Neuronal stem cell (in vitro differentiated cells): ENCODE results near the gene NRN1.

ENCODE experiments used
- DNase-seq: peaks from one replicate; pipeline ENCODE4 v3.0.0-alpha.2; 2013; ENCODE audit warnings: low spot score
- H2AFZ ChIP-seq: one replicate; pipeline ENCODE4 v1.6.1; 2013; ENCODE audit warnings: mild to moderate bottlenecking, low read length, inconsistent platforms
- H2AK5ac ChIP-seq: 2 replicates; pipeline ENCODE4 v1.6.1; 2013; ENCODE audit warnings: low read depth, mild to moderate bottlenecking, inconsistent platforms, low read length, moderate library complexity, mixed read lengths
- H2BK120ac ChIP-seq: 2 replicates; pipeline ENCODE4 v1.6.1; 2013; ENCODE audit warnings: low read depth, mild to moderate bottlenecking, inconsistent platforms, low read length, moderate library complexity, mixed read lengths
- H2BK12ac ChIP-seq: one replicate; pipeline ENCODE4 v1.6.1; 2013; ENCODE audit warnings: low read length, inconsistent platforms
- H2BK15ac ChIP-seq: 2 replicates; pipeline ENCODE4 v1.6.1; 2013; ENCODE audit warnings: mild to moderate bottlenecking, low read length, inconsistent platforms, mixed read lengths
- H2BK5ac ChIP-seq: one replicate; pipeline ENCODE4 v1.6.1; 2013; ENCODE audit warnings: inconsistent platforms, mild to moderate bottlenecking, low read length, moderate library complexity
- H3K14ac ChIP-seq: one replicate; pipeline ENCODE4 v1.6.1; 2013; ENCODE audit warnings: low read length, inconsistent platforms
- H3K18ac ChIP-seq: 2 replicates; pipeline ENCODE4 v1.6.1; 2013; ENCODE audit warnings: low read length, inconsistent platforms
- H3K23ac ChIP-seq: 2 replicates; pipeline ENCODE4 v1.6.1; 2013; ENCODE audit warnings: low read depth, mild to moderate bottlenecking, mixed read lengths, low read length, inconsistent platforms; ENCODE audit not compliant: poor library complexity
- H3K27ac ChIP-seq: replicated peaks from 3 replicates; pipeline ENCODE4 v1.5.1; 2013; ENCODE audit warnings: low read length, inconsistent platforms
- H3K27me3 ChIP-seq, 3 experiments: 2 replicates each; pipeline ENCODE4 v1.6.1; 2013; ENCODE audit warnings: low read length in 3 of 3, mild to moderate bottlenecking in 2 of 3, inconsistent platforms in 1 of 3, low read depth in 1 of 3, mixed read lengths in 1 of 3, moderate library complexity in 1 of 3; ENCODE audit not compliant: control insufficient read depth in 3 of 3, insufficient read depth in 3 of 3
- H3K36me3 ChIP-seq, 2 donors: replicated peaks in 1 of 2; 2 replicates each; pipeline ENCODE4 v1.6.1; 2013; ENCODE audit warnings: low read length in 2 of 2; ENCODE audit not compliant: control insufficient read depth in 2 of 2, insufficient read depth in 2 of 2
- H3K4ac ChIP-seq: 2 replicates; pipeline ENCODE4 v1.6.1; 2013; ENCODE audit warnings: inconsistent platforms, mild to moderate bottlenecking, low read length, moderate library complexity
- H3K4me1 ChIP-seq, 2 donors: 1 replicate in 1 of 2; 2 replicates in 1 of 2; pipeline ENCODE4 v1.6.1; 2013; ENCODE audit warnings: low read length in 2 of 2, low read depth in 1 of 2; ENCODE audit not compliant: control insufficient read depth in 2 of 2, insufficient read depth in 1 of 2
- H3K4me2 ChIP-seq: one replicate; pipeline ENCODE4 v1.6.1; 2013; ENCODE audit warnings: mild to moderate bottlenecking, low read length, inconsistent platforms; ENCODE audit not compliant: insufficient read depth, poor library complexity, severe bottlenecking
- H3K4me3 ChIP-seq, 2 donors: 2 replicates each; pipeline ENCODE4 v1.5.1; 2013; ENCODE audit warnings: low read length in 2 of 2, mild to moderate bottlenecking in 2 of 2, inconsistent platforms in 1 of 2, moderate library complexity in 1 of 2
- H3K79me1 ChIP-seq: one replicate; pipeline ENCODE4 v1.6.1; 2013; ENCODE audit warnings: low read depth, mild to moderate bottlenecking, inconsistent platforms, low read length, moderate library complexity
- H3K9ac ChIP-seq: one replicate; pipeline ENCODE4 v1.6.1; 2013; ENCODE audit warnings: mild to moderate bottlenecking, low read depth, low read length, inconsistent platforms; ENCODE audit not compliant: poor library complexity
- H3K9me3 ChIP-seq, 2 donors: replicated peaks in 1 of 2; 2 replicates each; pipeline versions ENCODE3 to v1.6.1; 2013; ENCODE audit warnings: low read length in 2 of 2, mild to moderate bottlenecking in 2 of 2, inconsistent platforms in 1 of 2, low read depth in 1 of 2, mixed read lengths in 1 of 2, moderate library complexity in 1 of 2; ENCODE audit not compliant: control insufficient read depth in 2 of 2, insufficient read depth in 1 of 2
- H4K8ac ChIP-seq: one replicate; pipeline ENCODE4 v1.6.1; 2013; ENCODE audit warnings: low read depth, mild to moderate bottlenecking, inconsistent platforms, low read length, moderate library complexity
- H4K91ac ChIP-seq: one replicate; pipeline ENCODE4 v1.6.1; 2013; ENCODE audit warnings: low read length, low read depth, mild to moderate bottlenecking, inconsistent platforms; ENCODE audit not compliant: poor library complexity
- WGBS, 2 donors: extraction: QIAGEN DNeasy Blood & Tissue Kit; methylation state at CpG; one replicate each; pipeline ENCODE4 v1.1.7; 2013; ENCODE audit warnings: missing lambda C conversion rate in 2 of 2, mixed read lengths in 1 of 2; ENCODE audit not compliant: insufficient read length in 2 of 2, insufficient replicate concordance in 1 of 2; ENCODE audit errors: extremely low coverage in 2 of 2; 5-methylcytosine and 5-hydroxymethylcytosine counted together

Gene NRN1

DNA sequence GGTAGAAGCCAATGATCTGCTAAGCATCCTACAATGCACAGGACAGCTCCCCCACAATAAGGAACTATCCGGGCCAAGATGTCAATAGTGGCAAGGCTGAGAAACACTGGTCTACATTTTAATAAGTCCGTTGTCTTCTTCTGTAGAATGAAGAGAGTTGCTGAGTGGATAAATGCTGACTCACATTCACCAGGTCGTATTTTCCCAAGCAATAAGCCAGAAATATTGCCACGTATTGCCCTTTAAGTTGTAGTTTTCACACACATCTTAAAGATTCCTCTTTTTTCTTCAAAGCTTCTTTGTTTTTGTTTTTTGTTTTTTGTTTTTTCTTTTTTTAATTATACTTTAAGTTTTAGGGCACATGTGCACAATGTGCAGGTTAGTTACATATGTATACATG is 30.5 kb upstream of the NRN1 start:
- Histone ChIP-seq H3K36me3 (no peaks in the 10 kb centered on the region), H2BK12ac (no peak overlapping the region), H2BK15ac (no peak overlapping the region), H3K79me1 (no peaks in the 10 kb centered on the region), H2BK5ac (no peak overlapping the region), H3K9me3 (no peaks in the 10 kb centered on the region), H2BK120ac (no peak overlapping the region), H3K14ac (no peak overlapping the region), H3K27ac (no peak overlapping the region), H3K9ac (no peak overlapping the region), H4K8ac (no peak overlapping the region), H2AFZ (no peak overlapping the region), H3K27me3 (no peaks in the 10 kb centered on the region), H4K91ac (no peak overlapping the region), H3K4ac (no peak overlapping the region), H3K18ac (no peak overlapping the region), H3K4me1 (no peaks in the 10 kb centered on the region), H3K23ac (no peak overlapping the region), H2AK5ac (no peak overlapping the region), H3K4me2 (no peak overlapping the region), H3K4me3 (no peak overlapping the region)
- no peak for DNase-seq
- no CpG with 5 or more reads among the region's 4 CpGs for WGBS, 2 donors

GRCh38 chr6:6033858-6034257 is 27.1 kb upstream of the NRN1 start:
- no peak overlapping the region for H4K8ac ChIP-seq
- H3K14ac ChIP-seq = no peak overlapping the region
- H2AFZ ChIP-seq = no peak overlapping the region
- no peak overlapping the region for H3K27ac ChIP-seq
- H4K91ac ChIP-seq = no peak overlapping the region
- no peak overlapping the region for H2BK5ac ChIP-seq
- no peak overlapping the region for H2BK15ac ChIP-seq
- no peaks in the 10 kb centered on the region for H3K9me3 ChIP-seq
- no peaks in the 10 kb centered on the region for H3K4me1 ChIP-seq
- no peak overlapping the region for H3K4ac ChIP-seq
- no peak for DNase-seq
- no CpG with 5 or more reads among the region's 4 CpGs for WGBS, 2 donors
- no peaks in the 10 kb centered on the region for H3K27me3 ChIP-seq
- H3K23ac ChIP-seq = no peak overlapping the region
- H3K79me1 ChIP-seq = no peaks in the 10 kb centered on the region
- no peak overlapping the region for H2AK5ac ChIP-seq
- H3K9ac ChIP-seq = no peak overlapping the region
- no peak overlapping the region for H3K18ac ChIP-seq
- H3K4me2 ChIP-seq = no peak overlapping the region
- H2BK120ac ChIP-seq = no peak overlapping the region
- no peaks in the 10 kb centered on the region for H3K36me3 ChIP-seq
- no peak overlapping the region for H3K4me3 ChIP-seq
- H2BK12ac ChIP-seq = no peak overlapping the region

DNA sequence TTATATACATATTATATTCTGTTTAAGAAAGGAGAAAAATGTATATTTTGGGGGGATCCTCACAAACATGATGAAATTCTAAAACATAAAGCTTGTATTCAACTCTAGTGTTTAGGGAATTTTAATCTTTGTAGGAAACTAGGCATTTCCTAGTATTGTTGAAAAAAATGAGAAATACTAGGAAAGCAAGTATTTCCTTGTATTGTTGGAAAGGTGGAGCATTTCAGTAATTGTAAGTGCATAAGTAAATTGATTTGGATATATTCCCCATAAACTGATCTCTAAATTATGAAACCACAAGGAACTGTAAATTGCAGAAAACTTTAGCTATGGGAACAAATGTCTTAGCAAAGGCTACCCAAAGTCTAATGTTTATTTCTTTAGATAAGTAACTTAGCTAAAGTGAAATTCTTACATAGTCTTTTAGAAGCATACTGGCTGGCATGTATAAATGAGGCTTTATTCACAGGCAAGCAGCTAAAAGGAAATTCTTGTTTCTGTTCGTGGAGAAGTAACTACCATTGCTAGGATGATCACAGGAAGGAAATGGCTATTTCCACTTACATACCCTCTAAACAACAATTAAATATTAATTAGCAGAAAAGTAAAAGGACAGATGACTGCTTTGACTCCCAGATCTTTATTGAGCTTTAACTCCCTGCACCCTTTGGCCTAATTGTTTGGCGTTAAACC is 19.9 kb upstream of the NRN1 start:
- no peak overlapping the region for H4K8ac ChIP-seq
- no peak overlapping the region for H4K91ac ChIP-seq
- H3K27ac ChIP-seq = no peak overlapping the region
- H2BK15ac ChIP-seq = no peak overlapping the region
- H2AK5ac ChIP-seq = no peak overlapping the region
- H3K27me3 ChIP-seq = no peaks in the 10 kb centered on the region
- no peaks in the 10 kb centered on the region for H3K4me1 ChIP-seq
- no peak overlapping the region for H3K14ac ChIP-seq
- no peak overlapping the region for H2AFZ ChIP-seq
- H3K4me2 ChIP-seq = no peak overlapping the region
- no CpG with 5 or more reads among the region's 2 CpGs for WGBS, 2 donors
- no peak overlapping the region for H3K4ac ChIP-seq
- no peak overlapping the region for H3K9ac ChIP-seq
- no peak overlapping the region for H3K4me3 ChIP-seq
- no peaks in the 10 kb centered on the region for H3K36me3 ChIP-seq
- no peak overlapping the region for H2BK5ac ChIP-seq
- DNase-seq = no peak
- H2BK12ac ChIP-seq = no peak overlapping the region
- H3K18ac ChIP-seq = no peak overlapping the region
- H3K79me1 ChIP-seq = no peaks in the 10 kb centered on the region
- H3K9me3 ChIP-seq = no peaks in the 10 kb centered on the region
- H3K23ac ChIP-seq = no peak overlapping the region
- H2BK120ac ChIP-seq = no peak overlapping the region

GRCh38 chr6:6025736-6026135 is 19.0 kb upstream of the NRN1 start:
- H4K8ac ChIP-seq = no peak overlapping the region
- H2BK15ac ChIP-seq = no peak overlapping the region
- H3K23ac ChIP-seq = no peak overlapping the region
- no peak overlapping the region for H2BK5ac ChIP-seq
- H2AFZ ChIP-seq = no peak overlapping the region
- H3K18ac ChIP-seq = no peak overlapping the region
- H3K27me3 ChIP-seq = no peaks in the 10 kb centered on the region
- H2BK120ac ChIP-seq = no peak overlapping the region
- H2AK5ac ChIP-seq = no peak overlapping the region
- no peak overlapping the region for H3K4me2 ChIP-seq
- H3K79me1 ChIP-seq = no peaks in the 10 kb centered on the region
- H3K9ac ChIP-seq = no peak overlapping the region
- no peak overlapping the region for H2BK12ac ChIP-seq
- no peaks in the 10 kb centered on the region for H3K9me3 ChIP-seq
- H3K4me3 ChIP-seq = no peak overlapping the region
- DNase-seq = no peak
- H3K4ac ChIP-seq = no peak overlapping the region
- no peaks in the 10 kb centered on the region for H3K36me3 ChIP-seq
- no CpG with 5 or more reads among the region's 5 CpGs for WGBS, 2 donors
- H3K27ac ChIP-seq = no peak overlapping the region
- no peaks in the 10 kb centered on the region for H3K4me1 ChIP-seq
- H3K14ac ChIP-seq = no peak overlapping the region
- H4K91ac ChIP-seq = no peak overlapping the region
